ENCODE data around the gene R3HDM2. TPM values are rescaled to one million over a fixed set of nuclear protein-coding genes. Genes with fewer than 3 reads are reported as not detected.

The R3HDM2 gene
- total and polyA plus RNA-seq, 4 donors: 7.4 to 28.9 (median 15.1) TPM

DNA sequence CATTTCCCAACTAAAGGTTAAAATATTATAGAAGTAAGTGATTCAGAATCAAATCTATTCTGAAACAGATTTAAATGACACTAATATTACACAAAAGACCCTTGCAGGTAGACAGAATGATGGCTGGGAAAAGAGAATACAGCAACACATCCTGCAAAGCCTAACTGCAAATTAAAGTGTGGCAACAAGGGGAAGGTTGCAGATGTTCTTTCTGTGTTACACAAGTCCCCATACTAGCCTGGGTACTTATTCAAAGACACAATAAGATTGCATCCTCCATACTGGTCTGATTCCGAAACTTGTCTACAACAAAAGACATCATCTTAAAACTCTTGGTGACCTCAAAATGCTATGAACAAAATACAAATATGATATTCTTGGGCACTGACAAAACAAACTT lies 50.5 kb downstream of the R3HDM2 start:
- 97% methylated on average over 1 of the region's 1 CpG for WGBS
- H3K27ac ChIP-seq (ENCODE audit: low read depth in 1 of 2, low read length in 2 of 2): no peak overlapping the region
- no peak for DNase-seq (ENCODE audit: low spot score)
- no peak overlapping the region for H3K9ac ChIP-seq (ENCODE audit: low read depth in 1 of 2, low read length in 2 of 2)
- H3K4me1 ChIP-seq (ENCODE audit: control insufficient read depth in 4 of 4, insufficient read depth in 4 of 4, low read length in 3 of 4): no peaks in the 10 kb centered on the region
- H3K36me3 ChIP-seq (ENCODE audit: control insufficient read depth in 4 of 4, insufficient read depth in 3 of 4, low read depth in 1 of 4, low read length in 3 of 4): peaks cover 2 to 5% (median 3%) of the 10 kb centered on the region in 4 donors
- no peak for TF ChIP-seq RXRA (IDR thresholded peaks at IDR 0.05)
- no peak for TF ChIP-seq RAD21 (IDR thresholded peaks at IDR 0.05)
- TF ChIP-seq, protein P1, sequence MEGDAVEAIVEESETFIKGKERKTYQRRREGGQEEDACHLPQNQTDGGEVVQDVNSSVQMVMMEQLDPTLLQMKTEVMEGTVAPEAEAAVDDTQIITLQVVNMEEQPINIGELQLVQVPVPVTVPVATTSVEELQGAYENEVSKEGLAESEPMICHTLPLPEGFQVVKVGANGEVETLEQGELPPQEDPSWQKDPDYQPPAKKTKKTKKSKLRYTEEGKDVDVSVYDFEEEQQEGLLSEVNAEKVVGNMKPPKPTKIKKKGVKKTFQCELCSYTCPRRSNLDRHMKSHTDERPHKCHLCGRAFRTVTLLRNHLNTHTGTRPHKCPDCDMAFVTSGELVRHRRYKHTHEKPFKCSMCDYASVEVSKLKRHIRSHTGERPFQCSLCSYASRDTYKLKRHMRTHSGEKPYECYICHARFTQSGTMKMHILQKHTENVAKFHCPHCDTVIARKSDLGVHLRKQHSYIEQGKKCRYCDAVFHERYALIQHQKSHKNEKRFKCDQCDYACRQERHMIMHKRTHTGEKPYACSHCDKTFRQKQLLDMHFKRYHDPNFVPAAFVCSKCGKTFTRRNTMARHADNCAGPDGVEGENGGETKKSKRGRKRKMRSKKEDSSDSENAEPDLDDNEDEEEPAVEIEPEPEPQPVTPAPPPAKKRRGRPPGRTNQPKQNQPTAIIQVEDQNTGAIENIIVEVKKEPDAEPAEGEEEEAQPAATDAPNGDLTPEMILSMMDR (IDR thresholded peaks at IDR 0.05; ENCODE audit: low read depth, low read length, missing input control): no peak
- TF ChIP-seq NR2F2 (IDR thresholded peaks at IDR 0.05): no peak
- TF ChIP-seq JUND (IDR thresholded peaks at IDR 0.05): no peak
- TF ChIP-seq, protein P2, sequence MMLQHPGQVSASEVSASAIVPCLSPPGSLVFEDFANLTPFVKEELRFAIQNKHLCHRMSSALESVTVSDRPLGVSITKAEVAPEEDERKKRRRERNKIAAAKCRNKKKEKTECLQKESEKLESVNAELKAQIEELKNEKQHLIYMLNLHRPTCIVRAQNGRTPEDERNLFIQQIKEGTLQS (IDR thresholded peaks at IDR 0.05): no peak
- TF ChIP-seq SP1 (IDR thresholded peaks at IDR 0.05): no peak
- TF ChIP-seq EGR1 (IDR thresholded peaks at IDR 0.05; ENCODE audit: low read depth in 2 of 2): no peak
- no peak for TF ChIP-seq HNF4G (IDR thresholded peaks at IDR 0.05)
- TF ChIP-seq FOXA2 (IDR thresholded peaks at IDR 0.05): no peak
- TF ChIP-seq HNF4A (conservative IDR thresholded peaks at IDR 0.05): no peak
- TF ChIP-seq, protein P3, sequence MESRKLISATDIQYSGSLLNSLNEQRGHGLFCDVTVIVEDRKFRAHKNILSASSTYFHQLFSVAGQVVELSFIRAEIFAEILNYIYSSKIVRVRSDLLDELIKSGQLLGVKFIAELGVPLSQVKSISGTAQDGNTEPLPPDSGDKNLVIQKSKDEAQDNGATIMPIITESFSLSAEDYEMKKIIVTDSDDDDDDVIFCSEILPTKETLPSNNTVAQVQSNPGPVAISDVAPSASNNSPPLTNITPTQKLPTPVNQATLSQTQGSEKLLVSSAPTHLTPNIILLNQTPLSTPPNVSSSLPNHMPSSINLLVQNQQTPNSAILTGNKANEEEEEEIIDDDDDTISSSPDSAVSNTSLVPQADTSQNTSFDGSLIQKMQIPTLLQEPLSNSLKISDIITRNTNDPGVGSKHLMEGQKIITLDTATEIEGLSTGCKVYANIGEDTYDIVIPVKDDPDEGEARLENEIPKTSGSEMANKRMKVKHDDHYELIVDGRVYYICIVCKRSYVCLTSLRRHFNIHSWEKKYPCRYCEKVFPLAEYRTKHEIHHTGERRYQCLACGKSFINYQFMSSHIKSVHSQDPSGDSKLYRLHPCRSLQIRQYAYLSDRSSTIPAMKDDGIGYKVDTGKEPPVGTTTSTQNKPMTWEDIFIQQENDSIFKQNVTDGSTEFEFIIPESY (IDR thresholded peaks at IDR 0.05): no peak
- H3K4me3 ChIP-seq (ENCODE audit: low read depth in 1 of 3, low read length in 3 of 3): no peak overlapping the region
- H3K9me3 ChIP-seq (ENCODE audit: control insufficient read depth in 4 of 4, low read length in 3 of 4): no peaks in the 10 kb centered on the region
- no peaks in the 10 kb centered on the region for H3K27me3 ChIP-seq (ENCODE audit: control insufficient read depth in 4 of 4, insufficient read depth in 4 of 4, low read length in 3 of 4)

DNA sequence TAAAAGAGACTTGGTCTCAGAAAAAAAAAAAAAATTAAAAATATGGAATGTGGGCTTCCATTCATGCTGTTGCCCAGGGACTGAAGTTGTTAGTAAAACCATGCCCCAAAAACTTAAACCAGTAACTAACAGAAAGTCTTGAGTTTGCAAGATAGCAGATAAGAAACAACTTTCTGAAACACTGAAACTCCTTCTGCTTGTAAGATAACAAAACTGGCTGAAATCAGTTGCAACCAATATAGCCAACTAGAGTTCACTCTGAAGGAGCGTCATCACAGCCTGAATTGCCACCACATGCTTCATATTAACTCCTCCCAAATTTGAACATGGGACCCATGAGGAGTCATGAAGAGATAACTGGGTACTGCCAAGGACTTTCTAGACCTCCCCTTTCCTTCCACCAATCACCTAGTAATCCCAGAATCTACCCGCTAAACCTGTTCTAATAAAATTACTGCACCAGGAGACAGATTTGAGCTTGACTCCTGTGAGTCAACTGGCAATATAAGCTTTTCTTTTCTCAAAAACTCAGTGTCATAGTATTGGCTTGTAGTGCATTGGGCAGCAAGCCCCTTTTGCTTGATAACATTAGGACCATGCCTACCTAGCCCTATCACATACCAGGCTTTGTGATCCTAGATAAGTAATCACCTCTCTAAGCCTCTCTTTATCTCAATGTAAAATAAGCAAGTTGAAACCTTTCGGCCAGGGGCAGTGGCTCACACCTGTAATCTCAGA lies 53.6 kb downstream of the R3HDM2 start:
- no peaks in the 10 kb centered on the region for H3K4me1 ChIP-seq (ENCODE audit: control insufficient read depth in 4 of 4, insufficient read depth in 4 of 4, low read length in 3 of 4)
- 85% methylated on average over 3 of the region's 3 CpGs for WGBS
- H3K4me3 ChIP-seq (ENCODE audit: low read depth in 1 of 3, low read length in 3 of 3): no peak overlapping the region
- no peak overlapping the region for H3K9ac ChIP-seq (ENCODE audit: low read depth in 1 of 2, low read length in 2 of 2)
- H3K27me3 ChIP-seq (ENCODE audit: control insufficient read depth in 4 of 4, insufficient read depth in 4 of 4, low read length in 3 of 4): no peaks in the 10 kb centered on the region
- peaks cover 0 to 5% (median 3%) of the 10 kb centered on the region in 4 donors for H3K36me3 ChIP-seq (ENCODE audit: control insufficient read depth in 4 of 4, insufficient read depth in 3 of 4, low read depth in 1 of 4, low read length in 3 of 4)
- H3K9me3 ChIP-seq (ENCODE audit: control insufficient read depth in 4 of 4, low read length in 3 of 4): no peaks in the 10 kb centered on the region
- DNase-seq (ENCODE audit: low spot score): no peak
- TF ChIP-seq, protein P2 (IDR thresholded peaks at IDR 0.05): no peak
- TF ChIP-seq FOXA2 (IDR thresholded peaks at IDR 0.05): no peak
- H3K27ac ChIP-seq (ENCODE audit: low read depth in 1 of 2, low read length in 2 of 2): no peak overlapping the region

DNA sequence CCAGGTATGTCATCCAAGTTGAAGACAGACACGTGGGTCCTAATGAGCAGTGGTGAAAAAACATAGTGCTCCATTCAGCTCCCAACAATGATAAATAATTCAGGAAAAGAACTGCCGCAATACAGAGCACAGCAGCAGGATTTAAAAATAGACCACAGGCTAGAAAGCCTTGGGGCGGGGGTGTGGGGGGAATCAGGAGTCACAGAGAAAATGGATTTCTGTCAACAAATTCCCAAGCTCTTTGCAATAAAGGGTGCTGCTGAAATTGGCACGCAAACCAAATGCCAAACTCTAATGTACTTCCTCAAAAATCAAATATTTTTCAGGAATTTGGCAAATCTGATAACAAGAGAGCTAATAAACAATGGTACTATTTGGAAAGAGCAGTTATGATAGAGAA lies 58.6 kb downstream of the R3HDM2 start:
- Histone ChIP-seq H3K27ac (ENCODE audit: low read depth in 1 of 2, low read length in 2 of 2) (no peak overlapping the region), H3K4me1 (ENCODE audit: control insufficient read depth in 4 of 4, insufficient read depth in 4 of 4, low read length in 3 of 4) (peaks cover 3 to 12% (median 8%) of the 10 kb centered on the region in 4 donors), H3K9me3 (ENCODE audit: control insufficient read depth in 4 of 4, low read length in 3 of 4) (no peaks in the 10 kb centered on the region), H3K27me3 (ENCODE audit: control insufficient read depth in 4 of 4, insufficient read depth in 4 of 4, low read length in 3 of 4) (no peaks in the 10 kb centered on the region), H3K36me3 (ENCODE audit: control insufficient read depth in 4 of 4, insufficient read depth in 3 of 4, low read depth in 1 of 4, low read length in 3 of 4) (peaks cover 0 to 4% (median under 1%) of the 10 kb centered on the region in 4 donors), H3K4me3 (ENCODE audit: low read depth in 1 of 3, low read length in 3 of 3) (no peak overlapping the region), H3K9ac (ENCODE audit: low read depth in 1 of 2, low read length in 2 of 2) (no peak overlapping the region)
- DNase-seq (ENCODE audit: low spot score): no peak
- no peak for TF ChIP-seq EGR1 (IDR thresholded peaks at IDR 0.05; ENCODE audit: low read depth in 2 of 2)
- no peak for TF ChIP-seq RXRA (IDR thresholded peaks at IDR 0.05)
- 72% methylated on average over 4 of the region's 4 CpGs for WGBS

Data from liver (tissue), 9 donors.